ENCODE data around the gene ABCG8. TPM values are rescaled to one million over a fixed set of nuclear protein-coding genes. Genes with fewer than 3 reads are reported as not detected.

Gene ABCG8
- total RNA-seq, 6 experiments from 2014 or later, result 30.1 to 116 (median 49.0) TPM

GRCh38 chr2:43822839-43823238 is 15.9 kb upstream of the ABCG8 start:
- no peak overlapping the region for H3K27ac ChIP-seq
- intact Hi-C loops (cut with DNase I), result no loop called here
- H3K36me3 ChIP-seq, result peaks cover 0 to 36% (median 4%) of the 10 kb centered on the region in 4 donors
- H3K27me3 ChIP-seq, result no peaks in the 10 kb centered on the region
- H3K4me1 ChIP-seq, result peaks cover 0 to 53% (median 25%) of the 10 kb centered on the region in 4 donors
- ATAC-seq (no peak), DNase-seq (no peak)
- H3K4me3 ChIP-seq, result no peak overlapping the region
- TF ChIP-seq, protein P1, sequence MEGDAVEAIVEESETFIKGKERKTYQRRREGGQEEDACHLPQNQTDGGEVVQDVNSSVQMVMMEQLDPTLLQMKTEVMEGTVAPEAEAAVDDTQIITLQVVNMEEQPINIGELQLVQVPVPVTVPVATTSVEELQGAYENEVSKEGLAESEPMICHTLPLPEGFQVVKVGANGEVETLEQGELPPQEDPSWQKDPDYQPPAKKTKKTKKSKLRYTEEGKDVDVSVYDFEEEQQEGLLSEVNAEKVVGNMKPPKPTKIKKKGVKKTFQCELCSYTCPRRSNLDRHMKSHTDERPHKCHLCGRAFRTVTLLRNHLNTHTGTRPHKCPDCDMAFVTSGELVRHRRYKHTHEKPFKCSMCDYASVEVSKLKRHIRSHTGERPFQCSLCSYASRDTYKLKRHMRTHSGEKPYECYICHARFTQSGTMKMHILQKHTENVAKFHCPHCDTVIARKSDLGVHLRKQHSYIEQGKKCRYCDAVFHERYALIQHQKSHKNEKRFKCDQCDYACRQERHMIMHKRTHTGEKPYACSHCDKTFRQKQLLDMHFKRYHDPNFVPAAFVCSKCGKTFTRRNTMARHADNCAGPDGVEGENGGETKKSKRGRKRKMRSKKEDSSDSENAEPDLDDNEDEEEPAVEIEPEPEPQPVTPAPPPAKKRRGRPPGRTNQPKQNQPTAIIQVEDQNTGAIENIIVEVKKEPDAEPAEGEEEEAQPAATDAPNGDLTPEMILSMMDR (IDR thresholded peaks at IDR 0.05), result no peak
- TF ChIP-seq POLR2A (IDR thresholded peaks at IDR 0.05), result no peak
- WGBS (ENCODE audit: insufficient coverage, low coverage, low lambda C conversion rate, missing lambda C conversion rate), result 87% methylated on average over 3 of the region's 7 CpGs
- no peaks in the 10 kb centered on the region for H3K9me3 ChIP-seq

DNA sequence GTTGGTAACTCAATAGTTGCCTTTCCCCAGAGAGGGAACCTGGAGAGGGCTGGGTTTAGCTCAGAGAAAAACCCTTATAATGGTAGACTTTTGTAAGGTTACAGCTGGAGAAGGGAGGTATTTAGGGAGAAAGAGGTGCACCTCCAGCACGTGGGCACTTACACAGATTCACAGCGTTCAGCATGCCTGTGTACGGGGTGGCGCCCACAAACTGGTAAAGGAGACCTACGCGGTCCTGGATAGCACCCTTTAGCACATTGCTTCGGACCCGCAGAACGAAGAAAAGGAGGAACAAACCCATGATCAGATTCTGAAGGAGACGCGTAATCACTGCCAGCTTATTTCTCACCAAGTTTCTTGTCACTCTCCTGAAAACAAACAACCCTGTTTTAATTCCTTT is 15.0 kb upstream of the ABCG8 start:
- intact Hi-C loops (cut with DNase I), result no loop called here
- TF ChIP-seq POLR2A (IDR thresholded peaks at IDR 0.05), result no peak
- TF ChIP-seq, protein P1 (IDR thresholded peaks at IDR 0.05), result no peak
- Histone ChIP-seq H3K27ac (peak overlapping the region in 1 of 3 donors; percentile 74), H3K9me3 (no peaks in the 10 kb centered on the region), H3K36me3 (peaks cover 0 to 32% (median 4%) of the 10 kb centered on the region in 4 donors), H3K27me3 (no peaks in the 10 kb centered on the region), H3K4me1 (peaks cover 0 to 53% (median 25%) of the 10 kb centered on the region in 4 donors), H3K4me3 (no peak overlapping the region)
- DNase-seq, result no peak
- WGBS (ENCODE audit: insufficient coverage, low coverage, low lambda C conversion rate, missing lambda C conversion rate), result 74% methylated on average over 6 of the region's 11 CpGs
- ATAC-seq, result no peak

GRCh38 chr2:43824512-43824911 is 14.3 kb upstream of the ABCG8 start:
- 47% methylated on average over 2 of the region's 2 CpGs for WGBS (ENCODE audit: insufficient coverage, low coverage, low lambda C conversion rate, missing lambda C conversion rate)
- no peaks in the 10 kb centered on the region for H3K9me3 ChIP-seq
- TF ChIP-seq, protein P1 (IDR thresholded peaks at IDR 0.05), result no peak
- no peak for TF ChIP-seq POLR2A (IDR thresholded peaks at IDR 0.05)
- no peaks in the 10 kb centered on the region for H3K27me3 ChIP-seq
- DNase-seq, result no peak
- peaks cover 0 to 32% (median 4%) of the 10 kb centered on the region in 4 donors for H3K36me3 ChIP-seq
- intact Hi-C loops (cut with DNase I), result no loop called here
- peak overlapping the region in 2 of 3 donors; percentile 5 to 25 for H3K4me3 ChIP-seq
- peaks cover 0 to 50% (median 24%) of the 10 kb centered on the region in 4 donors for H3K4me1 ChIP-seq
- peak; percentile 57 to 68 (median 62) for ATAC-seq
- H3K27ac ChIP-seq, result peak overlapping the region; percentile 48 to 74 (median 56)

- intact Hi-C loops (cut with DNase I), result no loop called here
- no peaks in the 10 kb centered on the region for H3K27me3 ChIP-seq
- peak overlapping the region in 2 of 3 donors; percentile 5 to 25 for H3K4me3 ChIP-seq
- peaks cover 0 to 45% (median 21%) of the 10 kb centered on the region in 4 donors for H3K4me1 ChIP-seq
- H3K9me3 ChIP-seq, result no peaks in the 10 kb centered on the region
- TF ChIP-seq POLR2A (IDR thresholded peaks at IDR 0.05), result no peak
- TF ChIP-seq, protein P1 (IDR thresholded peaks at IDR 0.05), result no peak
- peaks cover 0 to 32% (median 4%) of the 10 kb centered on the region in 4 donors for H3K36me3 ChIP-seq
- peak; percentile 84 to 92 (median 88) for ATAC-seq
- H3K27ac ChIP-seq, result peak overlapping the region; percentile 48 to 74 (median 56)
- peak; percentile 81 to 88 (median 85) for DNase-seq
- 26% methylated on average over 11 of the region's 12 CpGs for WGBS (ENCODE audit: insufficient coverage, low coverage, low lambda C conversion rate, missing lambda C conversion rate)
Observed at GRCh38 chr2:43824951-43825493, 13.7 kb upstream of the ABCG8 start.
